Hepatocyte (in vitro differentiated cells): ENCODE measurements around the gene RND2. TPM values are rescaled to one million over a fixed set of nuclear protein-coding genes. Genes with fewer than 3 reads are reported as not detected.

Source experiments
- DNase-seq: peaks from one replicate; pipeline ENCODE4 v3.0.0-alpha.2; 2016; ENCODE audit warnings: low spot score
- H2AFZ ChIP-seq: fragments of 200-600 bp; sonication (generic); 2 replicates; pipeline ENCODE4 v1.6.0; 2016; ENCODE audit warnings: antibody characterized with exemption, mild to moderate bottlenecking
- H3K27ac ChIP-seq: fragments of 200-600 bp; sonication (generic); 2 replicates; pipeline ENCODE4 v1.5.1; 2016; ENCODE audit warnings: mild to moderate bottlenecking
- H3K27me3 ChIP-seq: fragments of 200-600 bp; sonication (generic); 2 replicates; pipeline ENCODE4 v1.6.1; 2016
- H3K36me3 ChIP-seq: fragments of 200-600 bp; sonication (generic); replicated peaks from 2 replicates; pipeline ENCODE4 v1.5.1; 2016; ENCODE audit warnings: low read depth; ENCODE audit not compliant: insufficient read depth
- H3K4me1 ChIP-seq: fragments of 200-600 bp; sonication (generic); 2 replicates; pipeline ENCODE4 v1.5.1; 2016; ENCODE audit warnings: mild to moderate bottlenecking, moderate library complexity; ENCODE audit not compliant: insufficient read depth
- H3K4me2 ChIP-seq: fragments of 200-600 bp; sonication (generic); 2 replicates; pipeline ENCODE4 v1.6.0; 2016
- H3K4me3 ChIP-seq: fragments of 200-600 bp; sonication (generic); 2 replicates; pipeline ENCODE4 v1.5.1; 2016; ENCODE audit warnings: mild to moderate bottlenecking
- H3K79me2 ChIP-seq: fragments of 200-600 bp; sonication (generic); 2 replicates; pipeline ENCODE4 v1.6.0; 2017; ENCODE audit warnings: mild to moderate bottlenecking
- H3K9me2 ChIP-seq: fragments of 200-600 bp; sonication (generic); replicated peaks from 2 replicates; pipeline ENCODE4 v1.6.0; 2017; ENCODE audit warnings: mild to moderate bottlenecking; ENCODE audit not compliant: insufficient read depth
- H3K9me3 ChIP-seq: fragments of 200-600 bp; sonication (generic); 2 replicates; pipeline ENCODE4 v1.5.1; 2016; ENCODE audit warnings: low read depth, mild to moderate bottlenecking
- H4K20me1 ChIP-seq: fragments of 200-600 bp; sonication (generic); 2 replicates; pipeline ENCODE4 v1.6.0; 2016; ENCODE audit warnings: mild to moderate bottlenecking; ENCODE audit not compliant: insufficient read depth, poor library complexity, severe bottlenecking
- CTCF ChIP-seq: fragments of 200-600 bp; sonication (generic); IDR thresholded peaks from 2 replicates; pipeline ENCODE4 v1.5.1; 2016; ENCODE audit warnings: antibody characterized with exemption, mild to moderate bottlenecking; ENCODE audit not compliant: poor library complexity
- EZH2 ChIP-seq: fragments of 200-600 bp; sonication (generic); IDR thresholded peaks from 2 replicates; pipeline ENCODE4 v1.6.1; 2016; ENCODE audit warnings: antibody characterized with exemption, mild to moderate bottlenecking, borderline replicate concordance
- EZH2phosphoT487 ChIP-seq: fragments of 200-600 bp; sonication (generic); IDR thresholded peaks from one replicate; pipeline ENCODE4 v1.6.1; 2018; ENCODE audit warnings: antibody characterized with exemption, mild to moderate bottlenecking, low read depth, moderate library complexity; ENCODE audit not compliant: unreplicated experiment, severe bottlenecking
- WGBS: methylation state at CpG from one replicate; pipeline ENCODE4 v1.1.6; 2016; ENCODE audit warnings: low lambda C conversion rate; ENCODE audit errors: missing lambda C conversion rate; 5-methylcytosine and 5-hydroxymethylcytosine counted together
- polyA plus RNA-seq: library from polyadenylated mRNA; unstranded; fragments of >200 nt; fragmentation: Nextera tagmentation; extraction: Ambion mirVana; gene quantifications from 2 replicates; pipeline ENCODE4 v1.2.1, GENCODE V29; 2016
- total RNA-seq: library from RNA; depleted of rRNA; stranded (reverse); fragments of >200 nt; gene quantifications from 2 replicates; pipeline ENCODE4 v1.2.3, GENCODE V29; 2014

Gene RND2
- total and polyA plus RNA-seq, 2 experiments from 2014 or later, result 2.6 to 6.3 TPM

- Histone ChIP-seq H2AFZ (no peak overlapping the region), H3K27ac (no peak overlapping the region), H3K4me1 (peaks cover 35% of the 10 kb centered on the region), H3K4me2 (no peak overlapping the region), H3K9me3 (no peaks in the 10 kb centered on the region), H3K4me3 (no peak overlapping the region), H4K20me1 (peaks cover 15% of the 10 kb centered on the region), H3K27me3 (no peaks in the 10 kb centered on the region), H3K36me3 (no peaks in the 10 kb centered on the region), H3K9me2 (no peaks in the 10 kb centered on the region), H3K79me2 (peaks cover 33% of the 10 kb centered on the region)
- DNase-seq, result no peak
- 91% methylated on average over 8 of the region's 9 CpGs for WGBS
- TF ChIP-seq CTCF (no peak), EZH2phosphoT487 (no peak), EZH2 (no peak)
These were observed 9.5 kb upstream of the RND2 start for GRCh38 chr17:43015579-43015978.

GRCh38 chr17:43016216-43016615 is 8.8 kb upstream of the RND2 start:
- H3K9me3 ChIP-seq, result no peaks in the 10 kb centered on the region
- no peak for TF ChIP-seq EZH2phosphoT487
- TF ChIP-seq EZH2, result no peak
- no peak for TF ChIP-seq CTCF
- no peak overlapping the region for H3K4me2 ChIP-seq
- H3K4me1 ChIP-seq, result peaks cover 34% of the 10 kb centered on the region
- no peaks in the 10 kb centered on the region for H3K9me2 ChIP-seq
- DNase-seq, result no peak
- H3K79me2 ChIP-seq, result peaks cover 38% of the 10 kb centered on the region
- H4K20me1 ChIP-seq, result peaks cover 15% of the 10 kb centered on the region
- H3K4me3 ChIP-seq, result no peak overlapping the region
- 94% methylated on average over 7 of the region's 7 CpGs for WGBS
- H3K27ac ChIP-seq, result no peak overlapping the region
- no peak overlapping the region for H2AFZ ChIP-seq
- no peaks in the 10 kb centered on the region for H3K27me3 ChIP-seq
- no peaks in the 10 kb centered on the region for H3K36me3 ChIP-seq

GRCh38 chr17:43018008-43018853 is 6.8 kb upstream of the RND2 start:
- no peaks in the 10 kb centered on the region for H3K36me3 ChIP-seq
- peak; percentile 64 for DNase-seq
- H3K4me3 ChIP-seq, result no peak overlapping the region
- no peaks in the 10 kb centered on the region for H3K9me3 ChIP-seq
- no peaks in the 10 kb centered on the region for H3K27me3 ChIP-seq
- H3K4me1 ChIP-seq, result peaks cover 24% of the 10 kb centered on the region
- no peaks in the 10 kb centered on the region for H3K9me2 ChIP-seq
- H3K27ac ChIP-seq, result peak overlapping the region; percentile 99
- no peak for TF ChIP-seq EZH2phosphoT487
- no peak for TF ChIP-seq EZH2
- TF ChIP-seq CTCF, result no peak
- 77% methylated on average over 19 of the region's 19 CpGs for WGBS
- H3K4me2 ChIP-seq, result peak overlapping the region; percentile 88
- H3K79me2 ChIP-seq, result peaks cover 47% of the 10 kb centered on the region
- H2AFZ ChIP-seq, result no peak overlapping the region
- peaks cover 15% of the 10 kb centered on the region for H4K20me1 ChIP-seq
